ENCODE measurements around the gene DBX1.

DBX1 gene

GRCh38 chr11:20126724-20127123, 33.6 kb downstream of the DBX1 start:
- TF ChIP-seq CTCF (IDR thresholded peaks at IDR 0.05; ENCODE audit: borderline replicate concordance, control extremely low read depth, extremely low read depth, insufficient read depth, missing control alignments), result no peak
- no peak for DNase-seq (ENCODE audit: low spot score)
- in situ Hi-C loops (cut with MboI; ENCODE audit: low sequenced_read_pairs, unreplicated experiment), result loop anchor here (10.0 to 25.0 kb wide), 2 partner anchors 218 to 486 kb away; no protein-coding TSS in a partner anchor

- no peak for TF ChIP-seq CTCF (IDR thresholded peaks at IDR 0.05; ENCODE audit: borderline replicate concordance, control extremely low read depth, extremely low read depth, insufficient read depth, missing control alignments)
- no peak for DNase-seq (ENCODE audit: low spot score)
- in situ Hi-C loops (cut with MboI; ENCODE audit: low sequenced_read_pairs, unreplicated experiment), result loop anchor here (10.0 to 25.0 kb wide), 2 partner anchors 219 to 486 kb away; no protein-coding TSS in a partner anchor
Observed at GRCh38 chr11:20125927-20126326, 34.3 kb downstream of the DBX1 start.

GRCh38 chr11:20122131-20122530, 38.1 kb downstream of the DBX1 start:
- DNase-seq (ENCODE audit: low spot score), result no peak
- in situ Hi-C loops (cut with MboI; ENCODE audit: low sequenced_read_pairs, unreplicated experiment), result loop anchor here (10.0 kb wide), 1 partner anchor 223 kb away; no protein-coding TSS in a partner anchor
- no peak for TF ChIP-seq CTCF (IDR thresholded peaks at IDR 0.05; ENCODE audit: borderline replicate concordance, control extremely low read depth, extremely low read depth, insufficient read depth, missing control alignments)

- in situ Hi-C loops (cut with MboI; ENCODE audit: low sequenced_read_pairs, unreplicated experiment), result loop anchor here (10.0 kb wide), 1 partner anchor 224 kb away; no protein-coding TSS in a partner anchor
- TF ChIP-seq CTCF (IDR thresholded peaks at IDR 0.05; ENCODE audit: borderline replicate concordance, control extremely low read depth, extremely low read depth, insufficient read depth, missing control alignments), result no peak
- DNase-seq (ENCODE audit: low spot score), result no peak
Observed at GRCh38 chr11:20120134-20120925, 39.9 kb downstream of the DBX1 start.

- TF ChIP-seq CTCF (IDR thresholded peaks at IDR 0.05; ENCODE audit: borderline replicate concordance, control extremely low read depth, extremely low read depth, insufficient read depth, missing control alignments), result no peak
- no peak for DNase-seq (ENCODE audit: low spot score)
- in situ Hi-C loops (cut with MboI; ENCODE audit: low sequenced_read_pairs, unreplicated experiment), result loop anchor here (10.0 kb wide), 1 partner anchor 165 kb away; no protein-coding TSS in a partner anchor
Observed at GRCh38 chr11:20119315-20119714, 41.0 kb downstream of the DBX1 start.

GRCh38 chr11:20118209-20118608, 42.1 kb downstream of the DBX1 start:
- no peak for DNase-seq (ENCODE audit: low spot score)
- no peak for TF ChIP-seq CTCF (IDR thresholded peaks at IDR 0.05; ENCODE audit: borderline replicate concordance, control extremely low read depth, extremely low read depth, insufficient read depth, missing control alignments)
- in situ Hi-C loops (cut with MboI; ENCODE audit: low sequenced_read_pairs, unreplicated experiment), result loop anchor here (10.0 kb wide), 1 partner anchor 163 kb away; no protein-coding TSS in a partner anchor

All from GM13976 (cell line).